ENCODE results near the gene PFN1. TPM values are rescaled to one million over a fixed set of nuclear protein-coding genes. Genes with fewer than 3 reads are reported as not detected.

The PFN1 gene
- total and polyA plus RNA-seq, 9 of the 15 experiments (the other 6 are each of a cell fraction or from before 2014, with no cell fraction given) = 60.5 to 1,479 (median 456) TPM

GRCh38 chr17:4967539-4968485 is 19.5 kb upstream of the PFN1 start, which contains the start of gene SPAG7 (continued):
- TF ChIP-seq, protein P1, sequence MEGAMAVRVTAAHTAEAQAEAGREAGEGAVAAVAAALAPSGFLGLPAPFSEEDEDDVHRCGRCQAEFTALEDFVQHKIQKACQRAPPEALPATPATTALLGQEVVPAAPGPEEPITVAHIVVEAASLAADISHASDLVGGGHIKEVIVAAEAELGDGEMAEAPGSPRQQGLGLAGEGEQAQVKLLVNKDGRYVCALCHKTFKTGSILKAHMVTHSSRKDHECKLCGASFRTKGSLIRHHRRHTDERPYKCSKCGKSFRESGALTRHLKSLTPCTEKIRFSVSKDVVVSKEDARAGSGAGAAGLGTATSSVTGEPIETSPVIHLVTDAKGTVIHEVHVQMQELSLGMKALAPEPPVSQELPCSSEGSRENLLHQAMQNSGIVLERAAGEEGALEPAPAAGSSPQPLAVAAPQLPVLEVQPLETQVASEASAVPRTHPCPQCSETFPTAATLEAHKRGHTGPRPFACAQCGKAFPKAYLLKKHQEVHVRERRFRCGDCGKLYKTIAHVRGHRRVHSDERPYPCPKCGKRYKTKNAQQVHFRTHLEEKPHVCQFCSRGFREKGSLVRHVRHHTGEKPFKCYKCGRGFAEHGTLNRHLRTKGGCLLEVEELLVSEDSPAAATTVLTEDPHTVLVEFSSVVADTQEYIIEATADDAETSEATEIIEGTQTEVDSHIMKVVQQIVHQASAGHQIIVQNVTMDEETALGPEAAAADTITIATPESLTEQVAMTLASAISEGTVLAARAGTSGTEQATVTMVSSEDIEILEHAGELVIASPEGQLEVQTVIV (CRISPR knock-in tag; IDR thresholded peaks at IDR 0.05; ENCODE audit: borderline replicate concordance) = no peak
- TF ChIP-seq BRF1 (IDR thresholded peaks at IDR 0.05; ENCODE audit: borderline replicate concordance, extremely low read depth, insufficient read length) = no peak
- TF ChIP-seq ZNF134 (CRISPR knock-in tag; conservative IDR thresholded peaks at IDR 0.05) = no peak
- TF ChIP-seq NCOA2 (IDR thresholded peaks at IDR 0.05; ENCODE audit: partially characterized antibody in 2 of 2) = no peak
- TF ChIP-seq SP2 (IDR thresholded peaks at IDR 0.05; ENCODE audit: extremely low read depth, low read depth, low read length, poor library complexity, severe bottlenecking) = no peak
- TF ChIP-seq EZH2 (IDR thresholded peaks at IDR 0.05; ENCODE audit: borderline replicate concordance, low read depth, low read length) = no peak
- TF ChIP-seq HSF4 (CRISPR knock-in tag; IDR thresholded peaks at IDR 0.05; ENCODE audit: borderline replicate concordance) = no peak
- TF ChIP-seq, protein P2, sequence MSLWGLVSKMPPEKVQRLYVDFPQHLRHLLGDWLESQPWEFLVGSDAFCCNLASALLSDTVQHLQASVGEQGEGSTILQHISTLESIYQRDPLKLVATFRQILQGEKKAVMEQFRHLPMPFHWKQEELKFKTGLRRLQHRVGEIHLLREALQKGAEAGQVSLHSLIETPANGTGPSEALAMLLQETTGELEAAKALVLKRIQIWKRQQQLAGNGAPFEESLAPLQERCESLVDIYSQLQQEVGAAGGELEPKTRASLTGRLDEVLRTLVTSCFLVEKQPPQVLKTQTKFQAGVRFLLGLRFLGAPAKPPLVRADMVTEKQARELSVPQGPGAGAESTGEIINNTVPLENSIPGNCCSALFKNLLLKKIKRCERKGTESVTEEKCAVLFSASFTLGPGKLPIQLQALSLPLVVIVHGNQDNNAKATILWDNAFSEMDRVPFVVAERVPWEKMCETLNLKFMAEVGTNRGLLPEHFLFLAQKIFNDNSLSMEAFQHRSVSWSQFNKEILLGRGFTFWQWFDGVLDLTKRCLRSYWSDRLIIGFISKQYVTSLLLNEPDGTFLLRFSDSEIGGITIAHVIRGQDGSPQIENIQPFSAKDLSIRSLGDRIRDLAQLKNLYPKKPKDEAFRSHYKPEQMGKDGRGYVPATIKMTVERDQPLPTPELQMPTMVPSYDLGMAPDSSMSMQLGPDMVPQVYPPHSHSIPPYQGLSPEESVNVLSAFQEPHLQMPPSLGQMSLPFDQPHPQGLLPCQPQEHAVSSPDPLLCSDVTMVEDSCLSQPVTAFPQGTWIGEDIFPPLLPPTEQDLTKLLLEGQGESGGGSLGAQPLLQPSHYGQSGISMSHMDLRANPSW (CRISPR knock-in tag; IDR thresholded peaks at IDR 0.05) = no peak
- TF ChIP-seq, protein P3, sequence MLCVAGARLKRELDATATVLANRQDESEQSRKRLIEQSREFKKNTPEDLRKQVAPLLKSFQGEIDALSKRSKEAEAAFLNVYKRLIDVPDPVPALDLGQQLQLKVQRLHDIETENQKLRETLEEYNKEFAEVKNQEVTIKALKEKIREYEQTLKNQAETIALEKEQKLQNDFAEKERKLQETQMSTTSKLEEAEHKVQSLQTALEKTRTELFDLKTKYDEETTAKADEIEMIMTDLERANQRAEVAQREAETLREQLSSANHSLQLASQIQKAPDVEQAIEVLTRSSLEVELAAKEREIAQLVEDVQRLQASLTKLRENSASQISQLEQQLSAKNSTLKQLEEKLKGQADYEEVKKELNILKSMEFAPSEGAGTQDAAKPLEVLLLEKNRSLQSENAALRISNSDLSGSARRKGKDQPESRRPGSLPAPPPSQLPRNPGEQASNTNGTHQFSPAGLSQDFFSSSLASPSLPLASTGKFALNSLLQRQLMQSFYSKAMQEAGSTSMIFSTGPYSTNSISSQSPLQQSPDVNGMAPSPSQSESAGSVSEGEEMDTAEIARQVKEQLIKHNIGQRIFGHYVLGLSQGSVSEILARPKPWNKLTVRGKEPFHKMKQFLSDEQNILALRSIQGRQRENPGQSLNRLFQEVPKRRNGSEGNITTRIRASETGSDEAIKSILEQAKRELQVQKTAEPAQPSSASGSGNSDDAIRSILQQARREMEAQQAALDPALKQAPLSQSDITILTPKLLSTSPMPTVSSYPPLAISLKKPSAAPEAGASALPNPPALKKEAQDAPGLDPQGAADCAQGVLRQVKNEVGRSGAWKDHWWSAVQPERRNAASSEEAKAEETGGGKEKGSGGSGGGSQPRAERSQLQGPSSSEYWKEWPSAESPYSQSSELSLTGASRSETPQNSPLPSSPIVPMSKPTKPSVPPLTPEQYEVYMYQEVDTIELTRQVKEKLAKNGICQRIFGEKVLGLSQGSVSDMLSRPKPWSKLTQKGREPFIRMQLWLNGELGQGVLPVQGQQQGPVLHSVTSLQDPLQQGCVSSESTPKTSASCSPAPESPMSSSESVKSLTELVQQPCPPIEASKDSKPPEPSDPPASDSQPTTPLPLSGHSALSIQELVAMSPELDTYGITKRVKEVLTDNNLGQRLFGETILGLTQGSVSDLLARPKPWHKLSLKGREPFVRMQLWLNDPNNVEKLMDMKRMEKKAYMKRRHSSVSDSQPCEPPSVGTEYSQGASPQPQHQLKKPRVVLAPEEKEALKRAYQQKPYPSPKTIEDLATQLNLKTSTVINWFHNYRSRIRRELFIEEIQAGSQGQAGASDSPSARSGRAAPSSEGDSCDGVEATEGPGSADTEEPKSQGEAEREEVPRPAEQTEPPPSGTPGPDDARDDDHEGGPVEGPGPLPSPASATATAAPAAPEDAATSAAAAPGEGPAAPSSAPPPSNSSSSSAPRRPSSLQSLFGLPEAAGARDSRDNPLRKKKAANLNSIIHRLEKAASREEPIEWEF (CRISPR knock-in tag; IDR thresholded peaks at IDR 0.05) = no peak
- TF ChIP-seq PTBP1 (IDR thresholded peaks at IDR 0.05; ENCODE audit: low read depth, low read length) = no peak
- TF ChIP-seq, protein P4, sequence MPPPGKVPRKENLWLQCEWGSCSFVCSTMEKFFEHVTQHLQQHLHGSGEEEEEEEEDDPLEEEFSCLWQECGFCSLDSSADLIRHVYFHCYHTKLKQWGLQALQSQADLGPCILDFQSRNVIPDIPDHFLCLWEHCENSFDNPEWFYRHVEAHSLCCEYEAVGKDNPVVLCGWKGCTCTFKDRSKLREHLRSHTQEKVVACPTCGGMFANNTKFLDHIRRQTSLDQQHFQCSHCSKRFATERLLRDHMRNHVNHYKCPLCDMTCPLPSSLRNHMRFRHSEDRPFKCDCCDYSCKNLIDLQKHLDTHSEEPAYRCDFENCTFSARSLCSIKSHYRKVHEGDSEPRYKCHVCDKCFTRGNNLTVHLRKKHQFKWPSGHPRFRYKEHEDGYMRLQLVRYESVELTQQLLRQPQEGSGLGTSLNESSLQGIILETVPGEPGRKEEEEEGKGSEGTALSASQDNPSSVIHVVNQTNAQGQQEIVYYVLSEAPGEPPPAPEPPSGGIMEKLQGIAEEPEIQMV (tag; conservative IDR thresholded peaks at IDR 0.05; ENCODE audit: low read depth) = no peak
